Measurements from ENCODE around the gene EPHA1.

Gene EPHA1

DNA sequence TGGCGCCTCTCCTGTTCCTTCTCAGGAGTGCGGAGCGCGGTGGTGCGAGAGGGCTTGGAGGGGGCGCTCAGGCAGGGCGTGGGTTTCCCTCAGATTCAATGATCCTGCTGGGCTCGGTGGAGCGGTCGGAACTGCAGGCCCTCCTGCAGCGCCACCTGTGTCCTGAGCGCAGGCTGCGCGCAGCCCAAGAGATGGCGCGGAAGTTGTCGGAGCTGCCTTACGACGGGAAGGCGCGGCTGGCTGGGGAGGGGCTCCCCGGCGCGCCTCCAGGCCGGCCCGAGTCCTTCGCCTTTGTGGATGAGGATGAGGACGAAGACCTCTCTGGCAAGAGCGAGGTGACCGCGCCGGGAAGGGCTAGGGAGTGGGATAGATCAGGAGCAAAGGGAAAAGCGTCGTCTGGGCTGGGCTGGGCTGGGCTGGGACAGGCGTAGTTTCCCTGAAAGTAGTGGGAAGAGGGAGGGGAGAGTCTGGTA, 63.2 kb downstream of the EPHA1 start:
- DNase-seq (ENCODE audit: low spot score): peak; percentile 68
- peak; percentile 46 for TF ChIP-seq CTCF (IDR thresholded peaks at IDR 0.05; ENCODE audit: borderline replicate concordance, control extremely low read depth, extremely low read depth, insufficient read depth, missing control alignments)
- in situ Hi-C loops (cut with MboI; ENCODE audit: low sequenced_read_pairs, unreplicated experiment): no loop called here

GRCh38 chr7:143343596-143343995, 65.1 kb downstream of the EPHA1 start:
- no peak for TF ChIP-seq CTCF (IDR thresholded peaks at IDR 0.05; ENCODE audit: borderline replicate concordance, control extremely low read depth, extremely low read depth, insufficient read depth, missing control alignments)
- no peak for DNase-seq (ENCODE audit: low spot score)
- in situ Hi-C loops (cut with MboI; ENCODE audit: low sequenced_read_pairs, unreplicated experiment): no loop called here

DNA sequence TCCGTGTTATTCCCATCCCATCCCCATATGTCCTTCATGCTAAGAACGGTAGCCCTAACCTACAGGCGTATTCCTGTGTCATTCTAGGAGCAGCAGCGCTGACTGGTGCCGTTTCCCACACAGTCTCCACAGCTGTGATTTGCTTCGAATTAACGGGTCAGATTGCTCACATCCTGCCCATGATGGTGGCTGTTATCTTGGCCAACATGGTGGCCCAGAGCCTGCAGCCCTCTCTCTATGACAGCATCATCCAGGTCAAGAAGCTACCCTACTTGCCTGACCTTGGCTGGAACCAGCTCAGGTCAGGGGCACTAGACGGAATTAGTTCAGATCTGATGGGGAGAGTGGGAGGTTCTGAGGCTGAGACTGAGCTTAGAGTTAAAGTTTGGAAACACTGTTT, 66.8 kb downstream of the EPHA1 start:
- in situ Hi-C loops (cut with MboI; ENCODE audit: low sequenced_read_pairs, unreplicated experiment): no loop called here
- no peak for TF ChIP-seq CTCF (IDR thresholded peaks at IDR 0.05; ENCODE audit: borderline replicate concordance, control extremely low read depth, extremely low read depth, insufficient read depth, missing control alignments)

More for the DNA sequence above, 66.8 kb downstream of the EPHA1 start:
- no peak for DNase-seq (ENCODE audit: low spot score)

Data from GM13976 (cell line).